Ovary (tissue), 3 donors: ENCODE measurements around the gene DIAPH3.
"Not testable (repeated sequence)": the region's sequence is repeated elsewhere in the genome, so short reads cannot be mapped to it uniquely, and the experiment has no call there.

Source experiments
- EP300 ChIP-seq: sonication (generic); formaldehyde crosslinking; IDR thresholded peaks from one replicate; pipeline ENCODE4 v1.6.1; 2017; ENCODE audit warnings: antibody characterized with exemption
- TF ChIP-seq, protein P1 (sequence below), 3 donors: fragments of 450-650 bp in 2 of 3; fragments of 200-600 bp in 1 of 3; IDR thresholded peaks; one replicate each; pipeline versions ENCODE4 v1.5.1 to v1.8.0; 2016 to 2022; ENCODE audit warnings: antibody characterized with exemption in 3 of 3, mild to moderate bottlenecking in 1 of 3
- donor health status: DM: no; HTN: no; CAD: no.

DNA sequence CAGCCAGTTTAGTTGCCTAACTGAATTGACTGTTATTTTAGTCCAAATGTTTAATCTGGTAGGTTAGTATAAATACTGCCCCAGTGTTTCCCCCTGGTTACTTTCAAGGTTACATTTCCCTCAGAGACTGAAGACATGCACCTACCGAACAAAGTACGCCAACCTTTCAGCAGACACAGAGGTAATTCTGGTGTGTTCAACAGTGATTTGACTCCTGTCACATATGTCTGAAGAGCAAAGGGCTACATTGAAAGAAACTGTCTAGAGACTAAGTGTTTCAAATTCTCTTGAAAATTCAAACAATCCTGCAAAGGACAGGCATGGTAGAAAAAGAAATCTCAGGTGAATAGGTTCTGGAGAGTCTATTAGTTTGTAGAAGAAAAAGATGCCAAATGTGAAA lies 32.2 kb upstream of the DIAPH3 start:
- TF ChIP-seq, protein P1, sequence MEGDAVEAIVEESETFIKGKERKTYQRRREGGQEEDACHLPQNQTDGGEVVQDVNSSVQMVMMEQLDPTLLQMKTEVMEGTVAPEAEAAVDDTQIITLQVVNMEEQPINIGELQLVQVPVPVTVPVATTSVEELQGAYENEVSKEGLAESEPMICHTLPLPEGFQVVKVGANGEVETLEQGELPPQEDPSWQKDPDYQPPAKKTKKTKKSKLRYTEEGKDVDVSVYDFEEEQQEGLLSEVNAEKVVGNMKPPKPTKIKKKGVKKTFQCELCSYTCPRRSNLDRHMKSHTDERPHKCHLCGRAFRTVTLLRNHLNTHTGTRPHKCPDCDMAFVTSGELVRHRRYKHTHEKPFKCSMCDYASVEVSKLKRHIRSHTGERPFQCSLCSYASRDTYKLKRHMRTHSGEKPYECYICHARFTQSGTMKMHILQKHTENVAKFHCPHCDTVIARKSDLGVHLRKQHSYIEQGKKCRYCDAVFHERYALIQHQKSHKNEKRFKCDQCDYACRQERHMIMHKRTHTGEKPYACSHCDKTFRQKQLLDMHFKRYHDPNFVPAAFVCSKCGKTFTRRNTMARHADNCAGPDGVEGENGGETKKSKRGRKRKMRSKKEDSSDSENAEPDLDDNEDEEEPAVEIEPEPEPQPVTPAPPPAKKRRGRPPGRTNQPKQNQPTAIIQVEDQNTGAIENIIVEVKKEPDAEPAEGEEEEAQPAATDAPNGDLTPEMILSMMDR (IDR thresholded peaks at IDR 0.05): not testable (repeated sequence)
- not testable (repeated sequence) for TF ChIP-seq EP300
